Liver (tissue), 3 donors: Measurements from ENCODE around the gene CEP95.

Experiments used
- RAD21 ChIP-seq, 2 donors: IDR thresholded peaks; 2 replicates each; pipeline ENCODE4 v1.6.1; 2016; ENCODE audit warnings: antibody characterized with exemption in 2 of 2, mild to moderate bottlenecking in 2 of 2
- REST ChIP-seq: IDR thresholded peaks from 2 replicates; pipeline ENCODE4 v1.6.1; 2016; ENCODE audit warnings: antibody characterized with exemption, mild to moderate bottlenecking
- YY1 ChIP-seq: IDR thresholded peaks from 2 replicates; pipeline ENCODE4 v1.6.1; 2016; ENCODE audit warnings: antibody characterized with exemption, mild to moderate bottlenecking
- TF ChIP-seq, protein P1 (sequence below): fragments of 150-350 bp; IDR thresholded peaks from 2 replicates; pipeline ENCODE4 v1.5.1; 2017; ENCODE audit warnings: improper control_type of control experiment, low read depth, low read length; ENCODE audit not compliant: missing input control
- donor health status: healthy.
- donor health status: healthy.

DNA sequence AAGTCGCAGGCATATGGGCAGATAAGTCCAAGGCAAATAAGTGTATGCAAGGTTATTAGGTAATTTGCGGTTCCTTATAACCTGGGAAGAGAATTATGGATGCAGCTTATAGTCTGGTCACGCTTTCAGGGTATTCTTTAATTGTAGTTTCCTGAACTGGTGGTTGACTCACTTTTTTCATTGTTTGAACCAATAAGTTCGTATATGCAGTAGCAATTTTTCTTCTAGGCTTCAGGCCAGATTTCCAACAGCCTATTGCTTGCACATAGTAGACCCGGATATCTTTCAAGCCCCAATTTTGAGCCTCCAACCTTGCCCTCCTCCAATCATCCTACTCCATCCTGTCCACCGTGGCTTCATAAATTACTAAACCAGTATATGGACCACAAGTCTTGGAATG is 12.8 kb downstream of the CEP95 start:
- TF ChIP-seq, protein P1, sequence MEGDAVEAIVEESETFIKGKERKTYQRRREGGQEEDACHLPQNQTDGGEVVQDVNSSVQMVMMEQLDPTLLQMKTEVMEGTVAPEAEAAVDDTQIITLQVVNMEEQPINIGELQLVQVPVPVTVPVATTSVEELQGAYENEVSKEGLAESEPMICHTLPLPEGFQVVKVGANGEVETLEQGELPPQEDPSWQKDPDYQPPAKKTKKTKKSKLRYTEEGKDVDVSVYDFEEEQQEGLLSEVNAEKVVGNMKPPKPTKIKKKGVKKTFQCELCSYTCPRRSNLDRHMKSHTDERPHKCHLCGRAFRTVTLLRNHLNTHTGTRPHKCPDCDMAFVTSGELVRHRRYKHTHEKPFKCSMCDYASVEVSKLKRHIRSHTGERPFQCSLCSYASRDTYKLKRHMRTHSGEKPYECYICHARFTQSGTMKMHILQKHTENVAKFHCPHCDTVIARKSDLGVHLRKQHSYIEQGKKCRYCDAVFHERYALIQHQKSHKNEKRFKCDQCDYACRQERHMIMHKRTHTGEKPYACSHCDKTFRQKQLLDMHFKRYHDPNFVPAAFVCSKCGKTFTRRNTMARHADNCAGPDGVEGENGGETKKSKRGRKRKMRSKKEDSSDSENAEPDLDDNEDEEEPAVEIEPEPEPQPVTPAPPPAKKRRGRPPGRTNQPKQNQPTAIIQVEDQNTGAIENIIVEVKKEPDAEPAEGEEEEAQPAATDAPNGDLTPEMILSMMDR = no peak
- TF ChIP-seq REST = no peak
- no peak for TF ChIP-seq YY1
- no peak for TF ChIP-seq RAD21 (IDR thresholded peaks at IDR 0.05)
